ENCODE results near the gene FRMD4B. TPM values are rescaled to one million over a fixed set of nuclear protein-coding genes. Genes with fewer than 3 reads are reported as not detected.

The FRMD4B gene
- total RNA-seq, 5 donors from 2014 or later (not counting 1 experiment from before 2014, with no cell fraction given) = 5.5 to 23.1 (median 10.9) TPM

DNA sequence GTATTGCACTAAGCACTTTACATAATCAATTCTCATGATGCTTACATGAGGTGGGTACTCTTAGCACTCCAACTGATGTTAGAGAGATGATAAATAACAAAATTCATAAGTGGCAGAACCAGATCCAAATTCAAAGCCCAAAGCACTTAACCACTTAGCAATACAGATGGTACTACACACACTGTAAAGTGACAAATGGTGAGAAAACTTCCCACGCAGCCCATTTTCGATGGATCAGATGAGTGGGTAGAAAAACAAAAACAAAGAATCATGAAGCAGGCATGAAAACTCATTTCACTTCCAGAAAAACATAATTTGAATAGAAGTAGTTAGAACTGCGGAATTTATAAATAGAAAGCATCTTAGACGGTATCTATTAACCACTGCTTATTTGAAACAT lies 66.2 kb downstream of the FRMD4B start:
- Mint-ChIP-seq H3K9me3 (no peaks in the 10 kb centered on the region), H3K4me3 (no peak overlapping the region), H3K4me1 (peaks cover 1 to 4% (median 3%) of the 10 kb centered on the region in 3 donors), H3K27ac (no peak overlapping the region), H3K27me3 (no peaks in the 10 kb centered on the region), H3K36me3 (no peaks in the 10 kb centered on the region)
- Histone ChIP-seq H3K4me3 (ENCODE audit: control insufficient read depth in 1 of 2, extremely low read depth in 1 of 2, low read length in 1 of 2) (no peak overlapping the region), H3K9me3 (no peaks in the 10 kb centered on the region), H3K36me3 (ENCODE audit: control insufficient read depth in 2 of 2, extremely low read depth in 1 of 2, insufficient read depth in 1 of 2, low read length in 1 of 2) (no peaks in the 10 kb centered on the region), H3K27ac (ENCODE audit: low read length) (no peak overlapping the region), H3K27me3 (replicated peaks in 1 of 2; ENCODE audit: control insufficient read depth in 2 of 2, extremely low read depth in 1 of 2, insufficient read depth in 2 of 2, low read length in 1 of 2) (no peaks in the 10 kb centered on the region), H3K4me1 (ENCODE audit: control insufficient read depth in 1 of 2, extremely low read depth in 1 of 2, insufficient read depth in 2 of 2, low read length in 2 of 2) (no peaks in the 10 kb centered on the region)
- CTCF ChIA-PET = no interaction called here
- DNase-seq = no peak
- POLR2A ChIA-PET = no interaction called here
- no peak for ATAC-seq (replicated peaks in 1 of 4)
- no CpG with 5 or more reads among the region's 4 CpGs for WGBS (ENCODE audit: insufficient coverage)

DNA sequence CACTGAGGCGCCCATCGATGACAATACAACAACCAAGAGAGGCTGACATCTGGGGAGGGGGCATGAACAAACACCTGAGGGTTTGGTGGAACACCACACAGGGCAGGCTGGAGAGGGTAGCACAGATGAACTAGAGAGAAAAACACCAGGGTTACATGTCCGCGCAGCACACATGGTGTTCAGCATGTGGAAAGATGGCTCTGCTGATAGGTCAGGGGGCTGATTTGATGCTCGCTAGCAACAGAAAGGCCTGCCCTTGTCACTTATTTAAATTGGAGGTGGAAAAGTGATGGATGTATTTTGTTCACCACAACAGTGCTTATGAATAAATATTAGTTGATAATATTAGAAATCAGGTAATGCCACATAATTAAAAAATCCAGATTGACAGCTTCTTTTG lies 67.5 kb downstream of the FRMD4B start:
- Mint-ChIP-seq H3K27ac (no peak overlapping the region), H3K9me3 (no peaks in the 10 kb centered on the region), H3K4me3 (no peak overlapping the region), H3K4me1 (no peaks in the 10 kb centered on the region), H3K36me3 (no peaks in the 10 kb centered on the region), H3K27me3 (no peaks in the 10 kb centered on the region)
- Histone ChIP-seq H3K27me3 (replicated peaks in 1 of 2; ENCODE audit: control insufficient read depth in 2 of 2, extremely low read depth in 1 of 2, insufficient read depth in 2 of 2, low read length in 1 of 2) (no peaks in the 10 kb centered on the region), H3K36me3 (ENCODE audit: control insufficient read depth in 2 of 2, extremely low read depth in 1 of 2, insufficient read depth in 1 of 2, low read length in 1 of 2) (no peaks in the 10 kb centered on the region), H3K9me3 (no peaks in the 10 kb centered on the region), H3K27ac (ENCODE audit: low read length) (no peak overlapping the region), H3K4me3 (ENCODE audit: control insufficient read depth in 1 of 2, extremely low read depth in 1 of 2, low read length in 1 of 2) (no peak overlapping the region), H3K4me1 (ENCODE audit: control insufficient read depth in 1 of 2, extremely low read depth in 1 of 2, insufficient read depth in 2 of 2, low read length in 2 of 2) (no peaks in the 10 kb centered on the region)
- DNase-seq (no peak), ATAC-seq (replicated peaks in 1 of 4) (no peak)
- ChIA-PET POLR2A (interaction anchor here in 1 of 2 donors (0.6 kb wide), 1 partner anchor 17 kb away, joined by 8 read pairs; no protein-coding TSS in a partner anchor), CTCF (interaction anchor here (0.6 to 1.2 kb wide), 3 partner anchors 9 to 13 kb away, joined by 3 read pairs; no protein-coding TSS in a partner anchor)
- 94% methylated on average over 2 of the region's 5 CpGs for WGBS (ENCODE audit: insufficient coverage)

DNA sequence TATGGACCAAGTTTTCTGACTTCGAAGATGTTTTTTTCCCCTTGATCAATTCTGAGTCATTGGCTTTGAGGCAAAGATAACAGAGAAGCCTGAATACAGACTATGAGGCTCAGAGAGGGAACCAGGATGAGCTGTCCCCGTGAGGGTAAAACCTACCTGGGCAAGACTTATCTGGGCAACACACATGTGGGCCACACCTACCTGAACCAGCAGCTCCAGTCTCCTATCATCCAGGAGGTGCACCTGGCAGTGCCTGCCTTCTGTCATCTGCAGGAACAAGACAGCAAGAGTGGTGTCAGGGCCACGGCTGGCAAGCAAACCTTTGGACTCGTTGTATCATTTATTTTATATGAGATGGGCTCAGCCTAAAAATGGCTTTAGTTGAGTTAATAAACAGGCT lies 72.6 kb downstream of the FRMD4B start:
- no peak overlapping the region for H3K27ac Mint-ChIP-seq

DNA sequence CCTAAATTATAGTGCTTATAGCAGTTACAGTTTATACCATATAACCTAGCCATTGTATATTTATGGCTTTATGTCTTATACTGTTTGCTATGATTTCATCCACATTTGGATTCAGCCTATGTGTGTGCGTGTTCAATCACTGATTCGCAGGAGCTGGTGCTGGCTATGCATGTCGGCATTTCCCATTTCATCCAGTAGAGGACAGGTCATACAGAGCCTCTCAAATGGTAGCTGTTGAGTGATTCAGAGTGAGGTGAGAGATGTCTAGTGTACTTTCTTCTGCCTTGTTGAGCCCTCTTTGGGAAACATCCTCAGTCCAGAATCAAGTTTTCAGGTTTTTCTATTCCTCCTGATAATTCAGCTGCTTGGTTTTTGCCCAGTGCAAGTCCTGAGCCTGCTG lies 76.1 kb downstream of the FRMD4B start:
- H3K9me3 ChIP-seq = no peaks in the 10 kb centered on the region
- no peak for DNase-seq
- H3K4me3 Mint-ChIP-seq = no peak overlapping the region
- no peak overlapping the region for H3K4me3 ChIP-seq (ENCODE audit: control insufficient read depth in 1 of 2, extremely low read depth in 1 of 2, low read length in 1 of 2)
- no peak overlapping the region for H3K27ac ChIP-seq (ENCODE audit: low read length)
- H3K4me1 ChIP-seq (ENCODE audit: control insufficient read depth in 1 of 2, extremely low read depth in 1 of 2, insufficient read depth in 2 of 2, low read length in 2 of 2) = no peaks in the 10 kb centered on the region
- H3K27me3 ChIP-seq (replicated peaks in 1 of 2; ENCODE audit: control insufficient read depth in 2 of 2, extremely low read depth in 1 of 2, insufficient read depth in 2 of 2, low read length in 1 of 2) = no peaks in the 10 kb centered on the region
- no peaks in the 10 kb centered on the region for H3K36me3 ChIP-seq (ENCODE audit: control insufficient read depth in 2 of 2, extremely low read depth in 1 of 2, insufficient read depth in 1 of 2, low read length in 1 of 2)
- H3K4me1 Mint-ChIP-seq = peaks cover 6 to 8% (median 7%) of the 10 kb centered on the region in 3 donors
- no peaks in the 10 kb centered on the region for H3K27me3 Mint-ChIP-seq
- ChIA-PET CTCF (interaction anchor here (0.5 to 1.6 kb wide), 7 partner anchors 27 to 1645 kb away, joined by 3 to 7 read pairs (median 4); no protein-coding TSS in a partner anchor), POLR2A (interaction anchor here in 1 of 2 donors (0.5 kb wide), 1 partner anchor 145 kb away, joined by 4 read pairs; no protein-coding TSS in a partner anchor)
- ATAC-seq (replicated peaks in 1 of 4) = no peak
- WGBS (ENCODE audit: insufficient coverage) = no CpG with 5 or more reads among the region's 3 CpGs
- no peaks in the 10 kb centered on the region for H3K9me3 Mint-ChIP-seq
- no peak overlapping the region for H3K27ac Mint-ChIP-seq
- H3K36me3 Mint-ChIP-seq = no peaks in the 10 kb centered on the region

More for the DNA sequence above, 72.6 kb downstream of the FRMD4B start:
- 100% methylated on average over 1 of the region's 4 CpGs for WGBS (ENCODE audit: insufficient coverage)
- DNase-seq (no peak), ATAC-seq (replicated peaks in 1 of 4) (no peak)
- ChIA-PET POLR2A (no interaction called here), CTCF (interaction anchor here in 1 of 2 donors (0.5 to 1.6 kb wide), 3 partner anchors 9 to 154 kb away, joined by 3 to 5 read pairs (median 3); no protein-coding TSS in a partner anchor)
- H3K4me1 Mint-ChIP-seq = no peaks in the 10 kb centered on the region
- H3K27me3 ChIP-seq (replicated peaks in 1 of 2; ENCODE audit: control insufficient read depth in 2 of 2, extremely low read depth in 1 of 2, insufficient read depth in 2 of 2, low read length in 1 of 2) = no peaks in the 10 kb centered on the region
- H3K27me3 Mint-ChIP-seq = no peaks in the 10 kb centered on the region
- H3K4me3 Mint-ChIP-seq = no peak overlapping the region
- no peaks in the 10 kb centered on the region for H3K9me3 Mint-ChIP-seq
- no peaks in the 10 kb centered on the region for H3K4me1 ChIP-seq (ENCODE audit: control insufficient read depth in 1 of 2, extremely low read depth in 1 of 2, insufficient read depth in 2 of 2, low read length in 2 of 2)
- no peaks in the 10 kb centered on the region for H3K9me3 ChIP-seq
- H3K4me3 ChIP-seq (ENCODE audit: control insufficient read depth in 1 of 2, extremely low read depth in 1 of 2, low read length in 1 of 2) = no peak overlapping the region
- H3K27ac ChIP-seq (ENCODE audit: low read length) = no peak overlapping the region
- H3K36me3 Mint-ChIP-seq = no peaks in the 10 kb centered on the region
- no peaks in the 10 kb centered on the region for H3K36me3 ChIP-seq (ENCODE audit: control insufficient read depth in 2 of 2, extremely low read depth in 1 of 2, insufficient read depth in 1 of 2, low read length in 1 of 2)

DNA sequence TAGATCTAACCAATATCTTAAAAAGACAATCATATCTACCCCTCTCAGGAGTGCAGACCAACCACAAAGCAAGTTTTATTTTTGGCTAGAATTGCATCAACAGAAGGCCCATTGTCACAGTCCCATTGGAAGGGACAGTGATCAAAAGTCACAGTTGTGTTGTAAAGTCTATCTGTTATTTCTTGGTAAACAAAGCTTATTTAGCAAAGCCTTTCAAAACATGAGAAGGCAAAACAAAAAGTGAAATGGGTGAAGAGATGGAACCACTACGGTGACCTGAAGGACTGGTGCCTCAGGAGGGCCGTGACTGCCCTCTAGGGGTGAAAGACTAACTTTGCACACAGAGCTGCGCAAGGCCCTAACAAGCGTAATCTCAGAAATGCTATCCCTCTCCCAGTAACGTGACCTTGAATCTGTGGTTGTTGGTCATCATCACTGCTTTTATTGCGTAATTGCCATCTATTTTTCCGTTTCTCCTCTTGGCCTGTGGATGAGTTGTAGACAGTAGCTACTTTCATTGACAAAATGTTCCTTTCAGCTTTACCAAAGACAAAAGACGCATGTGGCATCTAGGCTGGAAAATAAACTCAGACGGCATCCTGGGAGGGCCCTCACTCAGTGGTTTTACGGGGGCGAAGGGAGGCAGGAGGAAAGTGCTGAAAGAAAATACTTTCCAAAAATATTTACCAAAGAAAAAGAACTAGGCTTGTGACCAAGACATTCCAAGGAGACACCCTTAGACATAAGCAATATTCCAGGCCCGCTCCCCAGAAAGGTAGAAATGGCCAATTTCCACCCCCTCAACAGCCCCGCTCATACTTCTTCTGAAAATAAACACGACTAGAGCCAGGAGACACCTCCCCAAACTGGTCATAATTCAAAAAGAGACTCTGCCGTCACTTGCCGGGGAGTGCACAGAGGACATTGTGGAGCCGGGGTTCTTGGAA lies 79.4 kb downstream of the FRMD4B start:
- CTCF ChIA-PET = interaction anchor here (0.6 to 5.4 kb wide), 40 partner anchors 8 to 200 kb away, joined by 3 to 139 read pairs (median 4); partner anchors contain the start of gene LMOD3 (in 1 of the 2)
- H3K27ac Mint-ChIP-seq = no peak overlapping the region
- H3K27me3 ChIP-seq (replicated peaks in 1 of 2; ENCODE audit: control insufficient read depth in 2 of 2, extremely low read depth in 1 of 2, insufficient read depth in 2 of 2, low read length in 1 of 2) = no peaks in the 10 kb centered on the region
- 29% methylated on average over 5 of the region's 17 CpGs for WGBS (ENCODE audit: insufficient coverage)
- H3K4me1 ChIP-seq (ENCODE audit: control insufficient read depth in 1 of 2, extremely low read depth in 1 of 2, insufficient read depth in 2 of 2, low read length in 2 of 2) = no peaks in the 10 kb centered on the region
- H3K27ac ChIP-seq (ENCODE audit: low read length) = no peak overlapping the region
- H3K36me3 Mint-ChIP-seq = no peaks in the 10 kb centered on the region
- no peak overlapping the region for H3K4me3 ChIP-seq (ENCODE audit: control insufficient read depth in 1 of 2, extremely low read depth in 1 of 2, low read length in 1 of 2)
- no peaks in the 10 kb centered on the region for H3K36me3 ChIP-seq (ENCODE audit: control insufficient read depth in 2 of 2, extremely low read depth in 1 of 2, insufficient read depth in 1 of 2, low read length in 1 of 2)
- H3K27me3 Mint-ChIP-seq = no peaks in the 10 kb centered on the region
- H3K9me3 ChIP-seq = no peaks in the 10 kb centered on the region
- DNase-seq (peak; percentile 23 to 87 (median 54)), ATAC-seq (replicated peaks in 1 of 4) (peak; percentile 96 to 98 (median 98))
- no peaks in the 10 kb centered on the region for H3K9me3 Mint-ChIP-seq
- H3K4me3 Mint-ChIP-seq = no peak overlapping the region
- POLR2A ChIA-PET = no interaction called here
- peaks cover 6 to 8% (median 7%) of the 10 kb centered on the region in 3 donors for H3K4me1 Mint-ChIP-seq

DNA sequence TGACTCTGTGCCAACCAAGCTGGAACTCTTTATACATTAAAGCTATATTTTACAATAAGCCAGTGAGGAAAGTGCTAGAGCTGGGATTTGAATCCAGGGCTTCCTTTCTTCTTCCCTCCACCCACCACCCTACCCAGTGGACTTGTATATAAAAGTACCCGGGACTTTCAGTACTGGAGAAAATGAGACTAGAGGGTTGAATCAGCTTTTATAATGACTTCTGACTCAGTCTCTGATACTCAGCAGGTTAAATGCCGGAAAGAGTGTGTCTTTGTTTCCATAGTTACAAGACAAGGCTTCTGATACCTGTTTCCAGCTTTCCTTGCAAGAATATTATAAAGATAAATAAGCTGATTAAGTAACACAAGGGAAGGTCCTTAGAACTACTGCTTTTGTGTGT lies 80.9 kb downstream of the FRMD4B start:
- CTCF ChIA-PET = interaction anchor here (0.5 to 5.4 kb wide), 17 partner anchors 12 to 1226 kb away, joined by 3 to 139 read pairs (median 5); no protein-coding TSS in a partner anchor
- no peak for ATAC-seq (replicated peaks in 1 of 4)
- peaks cover 6 to 8% (median 7%) of the 10 kb centered on the region in 3 donors for H3K4me1 Mint-ChIP-seq

More for the DNA sequence above, 80.9 kb downstream of the FRMD4B start:
- Histone ChIP-seq H3K36me3 (ENCODE audit: control insufficient read depth in 2 of 2, extremely low read depth in 1 of 2, insufficient read depth in 1 of 2, low read length in 1 of 2) (no peaks in the 10 kb centered on the region), H3K4me3 (ENCODE audit: control insufficient read depth in 1 of 2, extremely low read depth in 1 of 2, low read length in 1 of 2) (no peak overlapping the region), H3K27ac (ENCODE audit: low read length) (no peak overlapping the region), H3K9me3 (no peaks in the 10 kb centered on the region), H3K27me3 (replicated peaks in 1 of 2; ENCODE audit: control insufficient read depth in 2 of 2, extremely low read depth in 1 of 2, insufficient read depth in 2 of 2, low read length in 1 of 2) (no peaks in the 10 kb centered on the region), H3K4me1 (ENCODE audit: control insufficient read depth in 1 of 2, extremely low read depth in 1 of 2, insufficient read depth in 2 of 2, low read length in 2 of 2) (no peaks in the 10 kb centered on the region)
- no peak overlapping the region for H3K4me3 Mint-ChIP-seq
- no peaks in the 10 kb centered on the region for H3K27me3 Mint-ChIP-seq
- no peak overlapping the region for H3K27ac Mint-ChIP-seq
- no peak for DNase-seq
- WGBS (ENCODE audit: insufficient coverage) = no CpG with 5 or more reads among the region's 2 CpGs
- no peaks in the 10 kb centered on the region for H3K9me3 Mint-ChIP-seq
- H3K36me3 Mint-ChIP-seq = no peaks in the 10 kb centered on the region
- POLR2A ChIA-PET = interaction anchor here in 1 of 2 donors (0.5 kb wide), 1 partner anchor 241 kb away, joined by 7 read pairs; no protein-coding TSS in a partner anchor

Data from T-cell (primary cell).